ENCODE measurements around the gene ZFR.
A peak's percentile ranks its signal among the peaks of the same experiment; 100 is the strongest.

The ZFR gene

GRCh38 chr5:32315221-32316014 is 129.1 kb downstream of the ZFR start:
- no peak for TF ChIP-seq ZFX (IDR thresholded peaks at IDR 0.05; ENCODE audit: borderline replicate concordance)
- no peak for TF ChIP-seq CTCF (IDR thresholded peaks at IDR 0.05)
- H3K27ac ChIP-seq, result no peak overlapping the region

- TF ChIP-seq CTCF (IDR thresholded peaks at IDR 0.05) (no peak), ZFX (IDR thresholded peaks at IDR 0.05; ENCODE audit: borderline replicate concordance) (no peak)
- no peak overlapping the region for H3K27ac ChIP-seq
Measured at GRCh38 chr5:32314658-32315057, 129.9 kb downstream of the ZFR start.

DNA sequence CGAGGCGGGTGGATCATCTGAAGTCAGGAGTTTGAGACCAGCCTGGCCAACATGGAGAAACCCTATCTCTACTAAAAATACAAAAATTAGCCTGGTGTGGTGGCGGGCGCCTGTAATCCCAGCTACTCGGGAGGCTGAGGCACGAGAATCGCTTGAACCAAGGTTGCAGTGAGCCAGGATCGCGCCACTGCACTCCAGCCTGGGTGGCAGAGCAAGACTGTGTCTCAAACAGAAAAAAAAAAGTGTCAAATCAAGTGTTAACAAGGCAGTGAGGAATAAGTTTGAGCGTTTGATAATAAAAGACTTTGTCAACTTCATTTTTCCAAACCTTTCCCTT is 130.4 kb downstream of the ZFR start:
- peak overlapping the region; percentile 89 for H3K27ac ChIP-seq

DNA sequence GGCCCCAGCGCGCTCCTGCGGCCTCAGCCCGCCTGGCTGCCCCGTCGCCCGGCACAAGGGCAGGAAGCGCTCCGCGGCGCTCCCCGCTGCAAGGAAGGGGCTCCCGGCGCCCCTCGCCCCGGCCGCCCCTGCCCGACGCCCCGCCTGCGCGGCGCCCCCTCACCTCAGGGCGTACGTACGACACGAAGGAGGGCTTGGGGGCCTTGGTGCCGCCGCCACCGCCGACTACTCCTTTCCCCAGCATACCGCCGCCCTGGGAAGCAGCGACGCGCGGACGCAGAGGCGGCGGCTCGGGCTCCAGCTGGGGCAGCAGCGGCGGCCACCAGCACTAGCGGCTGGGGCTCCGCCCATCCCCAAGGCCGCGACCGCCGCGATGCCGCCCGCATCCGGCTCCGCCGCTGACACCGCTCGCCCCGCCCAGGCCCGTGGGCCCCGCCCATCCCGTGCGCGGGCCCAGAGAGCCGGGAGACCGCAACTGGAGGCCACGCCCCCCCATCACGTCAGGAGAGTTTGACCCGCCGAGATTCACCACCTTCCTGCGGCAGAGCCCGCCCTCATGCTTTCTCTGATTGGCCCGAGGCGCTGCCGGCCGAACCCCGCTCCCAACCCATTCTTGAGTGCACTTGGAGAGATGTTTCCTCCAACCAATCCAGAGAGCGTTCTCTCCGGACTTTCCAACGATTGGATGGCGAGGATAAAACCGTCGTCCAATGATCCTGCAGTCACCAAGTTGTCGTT is 131.8 kb downstream of the ZFR start, which contains the start of gene MTMR12:
MTMR12 (minus strand) TSS at position 345 of the 738 bp plus-strand sequence; CDS start at position 244, 101 bp downstream.
- H3K27ac ChIP-seq, result peak within 1 kb of the TSS; percentile 89
- TF ChIP-seq CTCF (IDR thresholded peaks at IDR 0.05) (0 out of 2 replicates have a peak, but pooled peaks have one; percentile 11), ZFX (IDR thresholded peaks at IDR 0.05; ENCODE audit: borderline replicate concordance) (no peak)

GRCh38 chr5:32312197-32312594 is 132.3 kb downstream of the ZFR start:
- TF ChIP-seq CTCF (IDR thresholded peaks at IDR 0.05) (no peak), ZFX (IDR thresholded peaks at IDR 0.05; ENCODE audit: borderline replicate concordance) (no peak)
- peak overlapping the region; percentile 89 for H3K27ac ChIP-seq

GRCh38 chr5:32311404-32312196 is 132.9 kb downstream of the ZFR start:
- TF ChIP-seq ZFX (IDR thresholded peaks at IDR 0.05; ENCODE audit: borderline replicate concordance) (no peak), CTCF (IDR thresholded peaks at IDR 0.05) (no peak)
- H3K27ac ChIP-seq, result peak overlapping the region; percentile 89

DNA sequence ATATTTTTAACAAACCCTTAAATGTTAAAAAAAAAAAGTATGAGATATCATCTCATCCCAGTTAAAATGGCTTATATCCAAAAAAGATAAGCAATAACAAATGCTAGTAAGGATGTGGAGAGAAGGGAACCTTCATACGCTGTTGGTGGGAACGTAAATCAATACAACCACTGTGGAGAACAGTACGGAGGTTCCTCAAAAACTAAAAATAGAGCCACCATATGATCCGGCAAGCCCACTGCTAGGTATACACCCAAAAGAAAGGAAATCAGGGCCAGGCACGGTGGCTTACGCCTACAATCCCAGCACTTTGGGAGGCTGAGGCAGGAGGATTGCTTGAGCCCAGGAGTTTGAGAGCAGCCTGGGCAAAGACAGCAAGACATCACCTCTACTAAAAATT is 134.8 kb downstream of the ZFR start:
- no peak for TF ChIP-seq ZFX (IDR thresholded peaks at IDR 0.05; ENCODE audit: borderline replicate concordance)
- no peak for TF ChIP-seq CTCF (IDR thresholded peaks at IDR 0.05)
- no peak overlapping the region for H3K27ac ChIP-seq

Measured in 22Rv1 (cell line).